ENCODE results near the gene ACP4.
"Not testable (repeated sequence)": the region's sequence is repeated elsewhere in the genome, so short reads cannot be mapped to it uniquely, and the experiment has no call there.

ACP4 gene

GRCh38 chr19:50776131-50776530, 14.1 kb upstream of the ACP4 start:
- DNase-seq (ENCODE audit: low read depth) = no peak

DNA sequence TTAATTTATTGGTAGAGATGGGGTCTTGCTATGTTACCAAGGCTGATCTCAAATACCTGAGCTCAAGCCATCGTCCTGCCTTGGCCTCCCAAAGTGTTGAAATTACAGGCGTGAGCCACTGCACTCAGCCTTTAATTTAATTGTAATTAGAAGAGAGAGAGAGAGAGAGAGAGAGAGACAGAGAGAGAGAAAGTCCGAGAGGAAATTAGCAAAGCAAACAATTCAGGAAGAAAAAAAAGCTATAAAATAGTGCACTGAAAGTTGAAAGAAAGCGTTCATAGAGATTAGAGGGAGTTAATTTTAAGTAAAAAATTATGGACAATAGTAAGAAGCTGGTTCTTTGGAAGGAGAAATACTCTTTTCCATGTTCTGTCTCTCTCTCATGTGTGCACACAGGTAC, 13.0 kb upstream of the ACP4 start:
- no peak for DNase-seq (ENCODE audit: low read depth)

DNA sequence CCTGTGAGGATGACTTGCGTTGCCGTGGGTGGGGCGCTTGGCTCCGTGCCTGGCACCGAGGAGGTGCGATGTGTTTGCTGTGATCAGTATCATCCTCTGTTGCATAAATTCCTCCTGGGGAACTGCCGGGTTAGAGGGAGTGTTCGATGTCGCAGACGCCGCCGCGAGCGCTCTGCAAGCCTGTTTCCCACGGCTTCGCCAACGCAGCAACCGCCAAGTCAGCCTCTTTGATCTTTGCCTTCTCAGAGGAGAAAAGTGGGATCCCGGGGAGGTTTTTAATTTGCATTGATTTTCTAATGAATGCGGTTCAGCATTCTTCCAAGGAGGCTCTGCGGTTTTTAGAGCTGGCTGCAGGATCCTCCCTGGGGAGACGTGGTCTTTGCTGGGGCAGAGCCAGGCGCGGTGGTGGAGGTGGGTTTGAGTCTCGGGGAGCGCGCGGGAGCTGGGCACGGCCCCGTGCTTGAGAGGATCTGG, 12.3 kb upstream of the ACP4 start:
- no peak for DNase-seq (ENCODE audit: low read depth)

GRCh38 chr19:50778906-50779430, 11.2 kb upstream of the ACP4 start:
- DNase-seq (ENCODE audit: low read depth) = no peak

DNA sequence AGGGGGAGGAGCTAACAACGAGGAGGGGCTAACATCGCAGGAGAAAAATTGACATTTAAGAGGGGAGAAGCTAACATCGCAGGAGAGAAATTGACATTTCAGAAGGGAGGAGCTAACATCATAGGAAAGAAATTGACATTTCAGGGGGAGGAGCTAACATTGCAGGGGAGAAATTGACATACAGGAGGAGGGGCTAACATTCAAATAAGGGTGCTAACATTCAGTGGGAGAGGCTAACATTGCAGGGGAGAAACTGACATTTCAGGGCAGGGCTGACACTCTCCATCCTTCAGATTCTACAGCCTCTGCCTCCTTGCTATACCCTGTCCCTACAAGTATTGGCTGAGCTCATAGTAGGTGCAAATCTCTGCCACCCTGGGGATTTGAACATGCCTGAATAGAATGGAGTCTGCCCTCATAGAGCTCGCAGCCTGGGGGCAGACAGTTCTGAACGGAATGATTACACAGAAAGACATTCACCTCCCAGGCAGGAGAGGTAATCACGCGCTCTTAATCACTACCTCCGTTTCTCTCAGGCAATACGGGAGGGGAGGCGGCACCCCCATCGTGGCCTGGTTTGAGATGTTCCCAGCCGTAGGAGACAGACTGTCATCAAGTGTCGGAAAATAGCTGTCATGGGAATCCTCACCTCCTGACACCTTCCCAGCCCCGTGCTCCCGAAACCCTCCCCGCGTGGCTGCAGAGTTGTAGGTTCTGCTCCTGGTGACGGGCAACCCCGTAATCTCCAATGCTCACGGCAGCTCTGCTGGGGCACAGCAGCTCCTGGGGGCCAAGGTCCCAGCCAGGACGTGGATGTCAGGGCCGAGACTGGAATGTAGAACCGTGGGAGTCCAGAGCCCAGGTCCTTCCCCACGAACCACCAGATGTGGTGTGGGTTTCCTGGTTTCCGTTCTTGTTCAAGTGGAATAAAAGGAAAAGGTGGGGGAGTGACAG, 10.4 kb upstream of the ACP4 start:
- no peak for DNase-seq (ENCODE audit: low read depth)

DNA sequence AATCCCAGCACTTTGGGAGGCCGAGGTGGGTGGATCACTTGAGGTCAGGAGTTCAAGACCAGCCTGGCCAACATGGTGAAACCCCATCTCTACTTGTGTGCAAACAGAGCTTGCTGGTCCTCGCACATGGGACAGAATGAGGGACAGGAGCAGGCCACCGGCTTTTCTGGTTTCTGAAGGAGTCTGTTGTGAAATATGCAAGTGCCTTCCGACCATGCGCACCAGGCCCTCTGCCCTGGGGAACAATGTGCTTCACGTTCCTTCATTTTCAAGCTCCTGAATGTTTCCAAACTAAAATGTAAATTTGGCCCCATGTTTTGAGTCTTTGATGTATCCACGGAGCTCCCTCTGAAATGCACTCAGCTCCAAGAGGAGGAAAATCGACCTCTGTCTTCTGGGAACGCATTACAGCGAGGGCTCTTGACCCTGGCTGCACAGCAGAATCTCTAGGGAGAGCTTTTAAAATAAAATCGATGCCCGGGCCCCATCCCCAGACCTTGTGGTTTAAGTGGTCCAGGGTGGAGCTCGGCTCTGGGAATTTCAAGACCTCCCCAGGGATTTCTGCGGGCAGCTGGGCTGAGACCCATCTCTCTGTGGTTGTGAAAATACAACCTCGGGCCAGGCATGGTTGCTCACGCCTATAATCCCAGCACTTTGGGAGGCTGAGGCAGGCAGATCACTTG, 9.3 kb upstream of the ACP4 start:
- DNase-seq (ENCODE audit: low read depth) = no peak

GRCh38 chr19:50783848-50784152, 6.4 kb upstream of the ACP4 start:
- not testable (repeated sequence) for DNase-seq (ENCODE audit: low read depth)

GRCh38 chr19:50784710-50785109, 5.5 kb upstream of the ACP4 start:
- DNase-seq (ENCODE audit: low read depth) = no peak

DNA sequence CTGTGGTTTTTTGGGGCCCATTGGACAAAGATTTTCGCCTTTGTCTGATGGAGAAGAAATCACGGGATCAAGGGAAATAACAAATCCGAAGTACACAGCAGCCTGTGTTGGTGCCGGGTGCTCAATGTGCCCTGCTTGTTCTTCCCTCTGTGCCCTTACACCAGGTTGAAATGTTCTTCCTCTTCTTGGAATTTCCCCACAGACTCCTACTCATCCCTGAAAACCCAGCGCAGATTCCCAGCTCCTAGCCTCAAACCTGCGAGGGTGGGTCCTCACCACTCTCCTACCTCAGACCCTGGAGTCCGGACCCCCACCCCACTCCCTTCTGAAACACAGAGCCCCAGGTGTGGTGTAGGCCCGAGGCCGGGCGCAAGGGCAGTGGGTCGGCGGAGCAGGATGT, 4.9 kb upstream of the ACP4 start:
- no peak for DNase-seq (ENCODE audit: low read depth)

DNA sequence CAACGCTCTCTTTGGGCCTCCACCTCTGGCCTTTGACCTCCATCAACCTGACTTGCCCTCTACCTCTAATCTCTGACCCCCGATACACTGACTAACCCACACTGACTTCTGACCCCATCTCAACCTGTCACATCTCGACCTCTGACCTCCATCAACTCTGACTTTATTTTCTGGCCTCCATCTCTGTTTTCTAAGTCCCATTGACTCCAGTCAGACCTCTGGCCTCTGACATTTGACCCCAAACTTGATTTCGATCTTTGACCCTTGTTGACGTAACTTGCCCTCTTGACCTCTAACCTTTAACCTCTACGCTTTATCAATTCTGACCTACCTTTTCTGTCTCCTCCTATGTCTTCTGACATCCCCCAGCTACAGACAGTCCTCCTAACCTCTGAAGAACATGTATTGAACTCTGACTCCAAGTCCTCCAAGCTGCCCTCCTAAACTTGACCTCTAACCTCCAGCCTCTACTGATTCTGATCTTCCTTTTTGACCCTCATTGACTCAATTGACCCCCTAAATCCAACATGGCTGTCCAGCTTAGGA, 780 bp downstream of the ACP4 start:
- no peak for DNase-seq (ENCODE audit: low read depth)

DNA sequence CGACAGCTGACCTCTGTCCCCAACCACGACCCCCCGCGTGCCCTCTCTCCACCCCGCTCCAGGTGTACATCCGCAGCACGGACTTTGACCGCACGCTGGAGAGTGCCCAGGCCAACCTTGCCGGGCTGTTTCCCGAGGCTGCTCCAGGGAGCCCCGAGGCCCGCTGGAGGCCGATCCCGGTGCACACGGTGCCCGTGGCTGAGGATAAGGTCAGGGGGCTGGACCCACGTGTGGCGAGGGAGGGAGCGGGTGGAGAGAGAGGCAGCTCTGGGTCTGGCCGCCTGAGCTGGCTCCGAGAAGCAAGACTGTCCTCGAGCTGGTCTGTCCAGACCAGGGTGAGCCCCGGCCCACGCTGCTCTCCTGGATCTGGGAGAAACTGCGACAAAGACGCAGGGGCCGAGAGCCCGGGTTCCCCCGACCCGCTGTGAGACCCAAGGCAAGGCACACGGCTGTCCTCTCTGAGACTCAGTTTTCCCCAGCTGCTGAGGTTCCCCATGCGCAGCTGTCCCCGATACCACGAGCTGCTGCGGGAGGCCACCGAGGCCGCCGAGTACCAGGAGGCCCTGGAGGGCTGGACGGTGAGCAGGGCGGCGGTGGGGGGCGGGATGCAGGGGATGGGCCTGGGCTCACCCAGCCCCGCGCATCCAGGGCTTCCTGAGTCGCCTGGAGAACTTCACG, 1.5 kb downstream of the ACP4 start:
- no peak for DNase-seq (ENCODE audit: low read depth)

- no peak for DNase-seq (ENCODE audit: low read depth)
These were observed 2.3 kb downstream of the ACP4 start for GRCh38 chr19:50792272-50793250.

DNA sequence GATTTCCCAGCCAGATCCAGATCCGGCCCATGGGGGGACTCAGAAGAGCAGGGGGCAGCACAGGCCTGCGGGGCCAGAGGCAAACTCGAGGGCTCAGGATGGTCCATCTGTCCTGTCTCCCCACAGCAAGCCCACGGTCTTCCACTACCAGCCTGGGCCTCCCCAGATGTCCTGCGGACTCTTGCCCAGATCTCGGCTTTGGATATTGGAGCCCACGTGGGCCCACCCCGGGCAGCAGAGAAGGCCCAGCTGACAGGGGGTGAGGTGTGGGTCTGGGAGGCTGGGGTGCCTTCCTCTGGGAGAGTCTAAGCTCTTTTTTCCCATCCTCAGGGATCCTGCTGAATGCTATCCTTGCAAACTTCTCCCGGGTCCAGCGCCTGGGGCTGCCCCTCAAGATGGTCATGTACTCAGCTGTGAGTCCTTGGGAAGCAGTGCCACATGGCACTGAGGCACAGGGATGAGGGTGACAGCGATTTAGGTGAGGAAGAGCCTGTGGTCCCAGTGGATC, 3.4 kb downstream of the ACP4 start:
- DNase-seq (ENCODE audit: low read depth) = no peak

DNA sequence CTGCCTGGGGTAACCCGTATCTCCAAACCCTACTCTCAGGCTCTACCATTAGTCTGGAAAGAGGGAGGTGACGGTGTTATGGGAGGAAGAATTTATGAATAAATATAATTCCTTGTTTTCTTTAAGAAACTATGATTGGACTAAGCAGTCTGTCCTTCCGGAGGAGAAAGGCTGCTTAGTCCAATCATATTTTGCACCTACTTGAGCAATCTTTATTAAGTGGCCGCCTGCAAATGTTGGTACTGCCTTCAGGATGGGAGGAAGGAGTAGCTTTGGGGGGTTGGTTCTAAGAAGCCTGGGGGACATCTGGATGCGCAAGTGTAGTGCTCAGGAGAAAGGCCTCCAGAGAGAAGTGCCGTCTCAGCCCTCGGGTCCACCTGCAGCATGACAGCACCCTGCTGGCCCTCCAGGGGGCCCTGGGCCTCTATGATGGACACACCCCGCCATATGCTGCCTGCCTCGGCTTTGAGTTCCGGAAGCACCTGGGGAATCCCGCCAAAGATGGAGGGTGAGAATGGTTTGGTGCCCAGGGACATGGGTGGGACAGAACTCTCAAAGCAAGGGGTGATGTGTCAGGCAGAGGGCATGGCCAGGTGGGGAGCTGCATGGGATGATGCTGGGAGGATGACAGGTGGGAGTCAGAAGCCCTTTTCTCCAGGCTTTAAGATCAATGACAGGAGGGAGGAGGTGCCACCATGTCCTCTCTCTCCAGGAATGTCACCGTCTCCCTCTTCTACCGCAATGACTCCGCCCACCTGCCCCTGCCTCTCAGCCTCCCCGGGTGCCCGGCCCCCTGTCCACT, 4.1 kb downstream of the ACP4 start:
- no peak for DNase-seq (ENCODE audit: low read depth)

- no peak for DNase-seq (ENCODE audit: low read depth)
These were observed 4.9 kb downstream of the ACP4 start for GRCh38 chr19:50794876-50795663.

- DNase-seq (ENCODE audit: low read depth) = no peak
These were observed 5.5 kb downstream of the ACP4 start for GRCh38 chr19:50795664-50796073.

- DNase-seq (ENCODE audit: low read depth) = no peak
These were observed 6.0 kb downstream of the ACP4 start for GRCh38 chr19:50796128-50796633.

- no peak for DNase-seq (ENCODE audit: low read depth)
These were observed 6.6 kb downstream of the ACP4 start for GRCh38 chr19:50796634-50797428.
